Non-pigmented ciliary epithelial cell (primary cell): Measurements from ENCODE around the gene PNPLA8.

Experiments
- DNase-seq: peaks from one replicate; pipeline ENCODE4 v3.0.0-alpha.2; 2010; ENCODE audit warnings: low read depth

PNPLA8 gene

GRCh38 chr7:108441392-108441955, 84.5 kb downstream of the PNPLA8 start:
- DNase-seq, result no peak

- DNase-seq, result no peak
Observed at GRCh38 chr7:108440613-108441012, 85.3 kb downstream of the PNPLA8 start.

GRCh38 chr7:108436906-108437305, 89.0 kb downstream of the PNPLA8 start:
- DNase-seq, result no peak

- DNase-seq, result no peak
Observed at GRCh38 chr7:108434010-108434409, 91.9 kb downstream of the PNPLA8 start.

- no peak for DNase-seq
Observed at GRCh38 chr7:108431099-108431498, 94.8 kb downstream of the PNPLA8 start.

GRCh38 chr7:108430664-108431063, 95.3 kb downstream of the PNPLA8 start:
- DNase-seq, result no peak

GRCh38 chr7:108427766-108428165, 98.2 kb downstream of the PNPLA8 start:
- no peak for DNase-seq

- no peak for DNase-seq
Observed at GRCh38 chr7:108425714-108426275, 100.1 kb downstream of the PNPLA8 start.

- no peak for DNase-seq
Observed at GRCh38 chr7:108424013-108424412, 101.9 kb downstream of the PNPLA8 start.

GRCh38 chr7:108423089-108423989, 102.6 kb downstream of the PNPLA8 start:
- DNase-seq, result no peak

- no peak for DNase-seq
Observed at GRCh38 chr7:108421720-108422331, 104.1 kb downstream of the PNPLA8 start.
